ENCODE results near the gene CWH43. TPM values are rescaled to one million over a fixed set of nuclear protein-coding genes. Genes with fewer than 3 reads are reported as not detected.
"Not testable (repeated sequence)": the region's sequence is repeated elsewhere in the genome, so short reads cannot be mapped to it uniquely, and the experiment has no call there.

CWH43 gene
- total and polyA plus RNA-seq, 2 donors (not counting 3 experiments of a cell fraction or from before 2014, with no cell fraction given): not detected

GRCh38 chr4:49107262-49107661 lies 121.2 kb downstream of the CWH43 start:
- H3K4me3 ChIP-seq (replicated peaks in 1 of 3; ENCODE audit: insufficient read depth in 1 of 3, low read depth in 1 of 3, low read length in 3 of 3); H3K9ac ChIP-seq (replicated peaks; ENCODE audit: extremely low read depth, insufficient read depth, low read length); H3K27me3 ChIP-seq (ENCODE audit: control insufficient read depth in 2 of 2, insufficient read depth in 2 of 2, low read length in 2 of 2); FAIRE-seq; BruUV-seq (replicated peaks); POLR2A ChIA-PET; H3K4me2 ChIP-seq (ENCODE audit: insufficient read depth, low read length); H2AFZ ChIP-seq (ENCODE audit: low read depth, low read length); H4K20me1 ChIP-seq (replicated peaks; ENCODE audit: control insufficient read depth, extremely low read depth, insufficient read depth, low read length); H3K4me1 ChIP-seq (ENCODE audit: control insufficient read depth, extremely low read depth, insufficient read depth, low read length); H3K79me2 ChIP-seq (ENCODE audit: control insufficient read depth, insufficient read depth, low read length); H3K27ac ChIP-seq (ENCODE audit: insufficient read depth, low read depth, low read length); dilution Hi-C loops (cut with MboI; ENCODE audit: extremely low pct_ligation_motif_present, low sequenced_read_pairs); CTCF ChIA-PET; H3K9me1 ChIP-seq (replicated peaks; ENCODE audit: control insufficient read depth, extremely low read depth, insufficient read depth, low read length); intact Hi-C loops (cut with micrococcal nuclease); H3K36me3 ChIP-seq (ENCODE audit: control insufficient read depth in 2 of 2, extremely low read depth in 1 of 2, insufficient read depth in 2 of 2, low read length in 2 of 2): not testable (repeated sequence)
- DNase-seq (ENCODE audit: low read depth, low spot score): peak; percentile 89
- peaks cover 40% of the 10 kb centered on the region for H3K9me3 ChIP-seq (replicated peaks; ENCODE audit: control insufficient read depth, insufficient read depth, low read length)

- H3K27ac ChIP-seq (ENCODE audit: insufficient read depth, low read depth, low read length); BruUV-seq (replicated peaks); H3K9ac ChIP-seq (replicated peaks; ENCODE audit: extremely low read depth, insufficient read depth, low read length); H3K9me1 ChIP-seq (replicated peaks; ENCODE audit: control insufficient read depth, extremely low read depth, insufficient read depth, low read length); H3K4me2 ChIP-seq (ENCODE audit: insufficient read depth, low read length); CTCF ChIA-PET; H2AFZ ChIP-seq (ENCODE audit: low read depth, low read length); H3K27me3 ChIP-seq (ENCODE audit: control insufficient read depth in 2 of 2, insufficient read depth in 2 of 2, low read length in 2 of 2); FAIRE-seq; H3K4me1 ChIP-seq (ENCODE audit: control insufficient read depth, extremely low read depth, insufficient read depth, low read length); H3K79me2 ChIP-seq (ENCODE audit: control insufficient read depth, insufficient read depth, low read length); H3K4me3 ChIP-seq (replicated peaks in 1 of 3; ENCODE audit: insufficient read depth in 1 of 3, low read depth in 1 of 3, low read length in 3 of 3); H3K36me3 ChIP-seq (ENCODE audit: control insufficient read depth in 2 of 2, extremely low read depth in 1 of 2, insufficient read depth in 2 of 2, low read length in 2 of 2); intact Hi-C loops (cut with micrococcal nuclease); H4K20me1 ChIP-seq (replicated peaks; ENCODE audit: control insufficient read depth, extremely low read depth, insufficient read depth, low read length); dilution Hi-C loops (cut with MboI; ENCODE audit: extremely low pct_ligation_motif_present, low sequenced_read_pairs); POLR2A ChIA-PET: not testable (repeated sequence)
- peak; percentile 72 for DNase-seq (ENCODE audit: low read depth, low spot score)
- peaks cover 33% of the 10 kb centered on the region for H3K9me3 ChIP-seq (replicated peaks; ENCODE audit: control insufficient read depth, insufficient read depth, low read length)
These were observed 122.3 kb downstream of the CWH43 start for GRCh38 chr4:49108183-49108978.

GRCh38 chr4:49109567-49110166 lies 123.6 kb downstream of the CWH43 start:
- H3K4me3 ChIP-seq (replicated peaks in 1 of 3; ENCODE audit: insufficient read depth in 1 of 3, low read depth in 1 of 3, low read length in 3 of 3): not testable (repeated sequence)

GRCh38 chr4:49110579-49110978 lies 124.5 kb downstream of the CWH43 start:
- H3K4me3 ChIP-seq (replicated peaks in 1 of 3; ENCODE audit: insufficient read depth in 1 of 3, low read depth in 1 of 3, low read length in 3 of 3); H3K36me3 ChIP-seq (ENCODE audit: control insufficient read depth in 2 of 2, extremely low read depth in 1 of 2, insufficient read depth in 2 of 2, low read length in 2 of 2); CTCF ChIA-PET; H3K4me2 ChIP-seq (ENCODE audit: insufficient read depth, low read length); H3K79me2 ChIP-seq (ENCODE audit: control insufficient read depth, insufficient read depth, low read length); H3K9me1 ChIP-seq (replicated peaks; ENCODE audit: control insufficient read depth, extremely low read depth, insufficient read depth, low read length); POLR2A ChIA-PET; H2AFZ ChIP-seq (ENCODE audit: low read depth, low read length); FAIRE-seq; H4K20me1 ChIP-seq (replicated peaks; ENCODE audit: control insufficient read depth, extremely low read depth, insufficient read depth, low read length); BruUV-seq (replicated peaks); H3K4me1 ChIP-seq (ENCODE audit: control insufficient read depth, extremely low read depth, insufficient read depth, low read length); H3K27me3 ChIP-seq (ENCODE audit: control insufficient read depth in 2 of 2, insufficient read depth in 2 of 2, low read length in 2 of 2); dilution Hi-C loops (cut with MboI; ENCODE audit: extremely low pct_ligation_motif_present, low sequenced_read_pairs); H3K27ac ChIP-seq (ENCODE audit: insufficient read depth, low read depth, low read length); intact Hi-C loops (cut with micrococcal nuclease); H3K9ac ChIP-seq (replicated peaks; ENCODE audit: extremely low read depth, insufficient read depth, low read length): not testable (repeated sequence)
- H3K9me3 ChIP-seq (replicated peaks; ENCODE audit: control insufficient read depth, insufficient read depth, low read length): peaks cover 18% of the 10 kb centered on the region
- DNase-seq (ENCODE audit: low read depth, low spot score): peak; percentile 29

More at GRCh38 chr4:49109567-49110166, 123.6 kb downstream of the CWH43 start:
- H3K79me2 ChIP-seq (ENCODE audit: control insufficient read depth, insufficient read depth, low read length); H2AFZ ChIP-seq (ENCODE audit: low read depth, low read length); H3K36me3 ChIP-seq (ENCODE audit: control insufficient read depth in 2 of 2, extremely low read depth in 1 of 2, insufficient read depth in 2 of 2, low read length in 2 of 2); H3K9ac ChIP-seq (replicated peaks; ENCODE audit: extremely low read depth, insufficient read depth, low read length); H3K27me3 ChIP-seq (ENCODE audit: control insufficient read depth in 2 of 2, insufficient read depth in 2 of 2, low read length in 2 of 2); FAIRE-seq; H3K4me1 ChIP-seq (ENCODE audit: control insufficient read depth, extremely low read depth, insufficient read depth, low read length); H3K27ac ChIP-seq (ENCODE audit: insufficient read depth, low read depth, low read length); BruUV-seq (replicated peaks); dilution Hi-C loops (cut with MboI; ENCODE audit: extremely low pct_ligation_motif_present, low sequenced_read_pairs); DNase-seq (ENCODE audit: low read depth, low spot score); H4K20me1 ChIP-seq (replicated peaks; ENCODE audit: control insufficient read depth, extremely low read depth, insufficient read depth, low read length); CTCF ChIA-PET; intact Hi-C loops (cut with micrococcal nuclease); H3K9me1 ChIP-seq (replicated peaks; ENCODE audit: control insufficient read depth, extremely low read depth, insufficient read depth, low read length); H3K4me2 ChIP-seq (ENCODE audit: insufficient read depth, low read length); POLR2A ChIA-PET: not testable (repeated sequence)
- peaks cover 25% of the 10 kb centered on the region for H3K9me3 ChIP-seq (replicated peaks; ENCODE audit: control insufficient read depth, insufficient read depth, low read length)
